ENCODE results near the gene SEMA7A.
A peak's percentile ranks its signal among the peaks of the same experiment; 100 is the strongest.

The SEMA7A gene

GRCh38 chr15:74389241-74390048, 44.3 kb downstream of the SEMA7A start:
- TF ChIP-seq JUND (IDR thresholded peaks at IDR 0.05; ENCODE audit: low read depth), result no peak
- peak in 1 of 2 experiments; percentile 88 for DNase-seq (ENCODE audit: low read depth in 1 of 2, low spot score in 1 of 2)
- in situ Hi-C loops (cut with HindIII; ENCODE audit: low pct_unique_long_range_greater_than_20kb, low sequenced_read_pairs), result no loop called here

GRCh38 chr15:74388363-74388951, 45.3 kb downstream of the SEMA7A start:
- in situ Hi-C loops (cut with HindIII; ENCODE audit: low pct_unique_long_range_greater_than_20kb, low sequenced_read_pairs), result no loop called here
- no peak for DNase-seq (ENCODE audit: low read depth in 1 of 2, low spot score in 1 of 2)
- no peak for TF ChIP-seq JUND (IDR thresholded peaks at IDR 0.05; ENCODE audit: low read depth)

GRCh38 chr15:74387621-74388362, 46.0 kb downstream of the SEMA7A start:
- no peak for TF ChIP-seq JUND (IDR thresholded peaks at IDR 0.05; ENCODE audit: low read depth)
- in situ Hi-C loops (cut with HindIII; ENCODE audit: low pct_unique_long_range_greater_than_20kb, low sequenced_read_pairs), result no loop called here
- DNase-seq (ENCODE audit: low read depth in 1 of 2, low spot score in 1 of 2), result peak; percentile 77 to 94

- in situ Hi-C loops (cut with HindIII; ENCODE audit: low pct_unique_long_range_greater_than_20kb, low sequenced_read_pairs), result no loop called here
- TF ChIP-seq JUND (IDR thresholded peaks at IDR 0.05; ENCODE audit: low read depth), result no peak
- peak in 1 of 2 experiments; percentile 67 for DNase-seq (ENCODE audit: low read depth in 1 of 2, low spot score in 1 of 2)
Measured at GRCh38 chr15:74387141-74387541, 46.6 kb downstream of the SEMA7A start.

- TF ChIP-seq JUND (IDR thresholded peaks at IDR 0.05; ENCODE audit: low read depth), result no peak
- in situ Hi-C loops (cut with HindIII; ENCODE audit: low pct_unique_long_range_greater_than_20kb, low sequenced_read_pairs), result no loop called here
- DNase-seq (ENCODE audit: low read depth in 1 of 2, low spot score in 1 of 2), result no peak
Measured at GRCh38 chr15:74386496-74387140, 47.1 kb downstream of the SEMA7A start.

- in situ Hi-C loops (cut with HindIII; ENCODE audit: low pct_unique_long_range_greater_than_20kb, low sequenced_read_pairs), result no loop called here
- no peak for DNase-seq (ENCODE audit: low read depth in 1 of 2, low spot score in 1 of 2)
- TF ChIP-seq JUND (IDR thresholded peaks at IDR 0.05; ENCODE audit: low read depth), result no peak
Measured at GRCh38 chr15:74385733-74386132, 48.0 kb downstream of the SEMA7A start.

GRCh38 chr15:74384881-74385643, 48.7 kb downstream of the SEMA7A start:
- peak; percentile 53 to 71 for DNase-seq (ENCODE audit: low read depth in 1 of 2, low spot score in 1 of 2)

GRCh38 chr15:74384566-74384880, 49.2 kb downstream of the SEMA7A start:
- no peak for TF ChIP-seq JUND (IDR thresholded peaks at IDR 0.05; ENCODE audit: low read depth)
- in situ Hi-C loops (cut with HindIII; ENCODE audit: low pct_unique_long_range_greater_than_20kb, low sequenced_read_pairs), result no loop called here
- no peak for DNase-seq (ENCODE audit: low read depth in 1 of 2, low spot score in 1 of 2)

More at GRCh38 chr15:74384881-74385643, 48.7 kb downstream of the SEMA7A start:
- in situ Hi-C loops (cut with HindIII; ENCODE audit: low pct_unique_long_range_greater_than_20kb, low sequenced_read_pairs), result no loop called here
- no peak for TF ChIP-seq JUND (IDR thresholded peaks at IDR 0.05; ENCODE audit: low read depth)

GRCh38 chr15:74383695-74384565, 49.8 kb downstream of the SEMA7A start:
- DNase-seq (ENCODE audit: low read depth in 1 of 2, low spot score in 1 of 2), result peak in 1 of 2 experiments; percentile 30

GRCh38 chr15:74383286-74383685, 50.5 kb downstream of the SEMA7A start:
- in situ Hi-C loops (cut with HindIII; ENCODE audit: low pct_unique_long_range_greater_than_20kb, low sequenced_read_pairs), result no loop called here
- DNase-seq (ENCODE audit: low read depth in 1 of 2, low spot score in 1 of 2), result no peak
- no peak for TF ChIP-seq JUND (IDR thresholded peaks at IDR 0.05; ENCODE audit: low read depth)

More at GRCh38 chr15:74383695-74384565, 49.8 kb downstream of the SEMA7A start:
- in situ Hi-C loops (cut with HindIII; ENCODE audit: low pct_unique_long_range_greater_than_20kb, low sequenced_read_pairs), result no loop called here
- TF ChIP-seq JUND (IDR thresholded peaks at IDR 0.05; ENCODE audit: low read depth), result no peak
